ENCODE measurements around the gene GALNT2.

Gene GALNT2

DNA sequence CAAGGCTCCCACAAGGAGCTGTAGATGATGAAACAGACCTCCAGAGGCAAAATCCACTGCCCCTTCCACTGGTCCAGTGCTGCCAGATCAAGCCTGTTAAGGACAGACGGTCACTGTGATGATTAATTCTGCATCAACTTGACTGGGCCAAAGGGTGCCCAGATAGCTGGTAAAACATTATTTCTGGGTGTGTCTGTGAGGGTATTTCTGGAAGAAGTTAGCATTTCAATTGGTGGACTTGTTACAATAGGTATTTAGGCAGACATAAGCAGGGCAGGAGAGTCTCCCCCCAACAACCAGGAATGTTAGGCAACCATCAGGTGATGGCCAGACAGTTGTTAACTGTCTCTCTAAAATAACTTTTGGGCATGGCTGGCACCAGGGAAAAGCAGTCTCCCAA is 40.9 kb upstream of the GALNT2 start:
- DNase-seq (ENCODE audit: low spot score) = no peak
- H2AK5ac ChIP-seq (ENCODE audit: low read depth, low read length) = no peak overlapping the region

DNA sequence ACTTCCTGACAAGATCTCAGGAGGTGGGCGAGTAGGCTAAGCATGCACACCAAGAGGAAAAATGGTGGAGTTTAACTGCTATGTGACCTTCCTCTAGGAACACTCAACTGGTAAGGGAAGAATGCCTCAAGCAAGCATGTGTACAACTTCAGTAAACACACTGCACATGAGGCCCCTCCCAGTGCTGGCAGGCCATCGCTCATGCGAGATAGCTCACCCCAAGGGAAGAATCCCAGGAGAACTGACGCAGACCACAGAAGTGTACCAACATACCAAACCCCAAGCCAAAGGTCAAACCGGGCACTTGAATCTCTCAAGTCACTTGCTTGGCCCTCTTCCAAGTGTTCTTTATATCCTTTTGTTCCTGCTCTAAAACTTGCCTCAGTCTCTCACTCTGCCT is 40.5 kb upstream of the GALNT2 start:
- Histone ChIP-seq H2BK120ac (ENCODE audit: low read depth, low read length) (no peak overlapping the region), H2AK5ac (ENCODE audit: low read depth, low read length) (no peak overlapping the region)

More for the DNA sequence above, 40.9 kb upstream of the GALNT2 start:
- H4K8ac ChIP-seq (ENCODE audit: low read depth, low read length) = no peak overlapping the region
- no peak overlapping the region for H4K91ac ChIP-seq (ENCODE audit: low read depth, low read length, poor library complexity)
- no peak overlapping the region for H2AFZ ChIP-seq (ENCODE audit: low read length)
- H3K36me3 ChIP-seq (replicated peaks in 1 of 2; ENCODE audit: control insufficient read depth in 2 of 2, insufficient read depth in 2 of 2, low read length in 2 of 2) = no peaks in the 10 kb centered on the region
- no peak overlapping the region for H2BK120ac ChIP-seq (ENCODE audit: low read depth, low read length)
- no peaks in the 10 kb centered on the region for H3K9me3 ChIP-seq (replicated peaks in 1 of 2; ENCODE audit: control insufficient read depth in 2 of 2, insufficient read depth in 1 of 2, low read depth in 1 of 2, low read length in 2 of 2)
- no CpG with 5 or more reads among the region's 1 CpG for WGBS, 2 donors (ENCODE audit: extremely low coverage in 2 of 2, insufficient read length in 2 of 2, insufficient replicate concordance in 1 of 2)
- H3K79me1 ChIP-seq (ENCODE audit: low read depth, low read length) = no peaks in the 10 kb centered on the region
- no peak overlapping the region for H2BK12ac ChIP-seq (ENCODE audit: low read length)
- H3K23ac ChIP-seq (ENCODE audit: low read depth, low read length, poor library complexity) = no peak overlapping the region
- H3K18ac ChIP-seq (ENCODE audit: low read length) = no peak overlapping the region
- H3K4ac ChIP-seq (ENCODE audit: low read length) = no peak overlapping the region
- no peak overlapping the region for H2BK5ac ChIP-seq (ENCODE audit: low read length)
- H3K4me1 ChIP-seq (ENCODE audit: control insufficient read depth in 2 of 2, insufficient read depth in 1 of 2, low read depth in 1 of 2, low read length in 2 of 2) = peaks cover 0 to 1% of the 10 kb centered on the region in 2 donors
- peaks cover 0 to 7% (median 4%) of the 10 kb centered on the region in 3 experiments for H3K27me3 ChIP-seq (ENCODE audit: control insufficient read depth in 3 of 3, insufficient read depth in 3 of 3, low read depth in 1 of 3, low read length in 3 of 3)
- H2BK15ac ChIP-seq (ENCODE audit: low read length) = no peak overlapping the region
- H3K4me2 ChIP-seq (ENCODE audit: insufficient read depth, low read length, poor library complexity, severe bottlenecking) = no peak overlapping the region
- H3K27ac ChIP-seq (replicated peaks; ENCODE audit: low read length) = no peak overlapping the region
- peak overlapping the region; percentile 5 for H3K9ac ChIP-seq (ENCODE audit: low read depth, low read length, poor library complexity)
- H3K14ac ChIP-seq (ENCODE audit: low read length) = no peak overlapping the region
- no peak overlapping the region for H3K4me3 ChIP-seq (ENCODE audit: low read length in 2 of 2)

DNA sequence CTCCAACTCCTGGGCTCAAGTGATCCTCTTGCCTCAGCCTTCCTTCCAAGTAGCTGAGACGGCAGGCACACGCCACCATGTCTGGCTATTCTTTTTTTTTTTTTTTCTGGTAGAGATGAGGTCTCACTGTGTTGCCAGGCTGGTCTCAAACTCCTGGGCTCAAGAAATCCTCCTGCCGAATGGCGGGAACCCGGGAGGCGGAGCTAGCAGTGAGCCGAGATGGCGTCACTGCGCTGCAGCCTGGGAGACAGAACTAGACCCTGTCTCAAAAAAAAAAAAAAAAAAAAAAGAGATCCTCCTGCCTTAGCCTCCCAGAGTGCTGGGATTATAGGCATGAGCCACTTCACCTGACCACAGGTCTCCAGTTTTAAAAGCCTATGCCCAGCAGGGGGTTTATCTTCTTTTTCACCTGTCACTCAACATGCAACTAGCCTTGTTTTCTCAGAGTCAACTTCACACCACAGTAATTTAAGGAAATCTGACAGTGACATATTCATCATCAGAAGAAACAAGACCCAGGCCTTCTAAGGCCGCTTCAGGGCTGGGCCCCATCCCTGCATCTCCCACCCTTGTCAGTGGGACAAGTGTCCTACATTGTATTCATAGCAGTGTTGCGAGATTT is 38.3 kb upstream of the GALNT2 start:
- Histone ChIP-seq H2BK120ac (ENCODE audit: low read depth, low read length) (no peak overlapping the region), H2AFZ (ENCODE audit: low read length) (no peak overlapping the region), H3K4me3 (ENCODE audit: low read length in 2 of 2) (no peak overlapping the region), H4K8ac (ENCODE audit: low read depth, low read length) (no peak overlapping the region), H3K27me3 (ENCODE audit: control insufficient read depth in 3 of 3, insufficient read depth in 3 of 3, low read depth in 1 of 3, low read length in 3 of 3) (no peaks in the 10 kb centered on the region), H3K36me3 (replicated peaks in 1 of 2; ENCODE audit: control insufficient read depth in 2 of 2, insufficient read depth in 2 of 2, low read length in 2 of 2) (no peaks in the 10 kb centered on the region), H3K23ac (ENCODE audit: low read depth, low read length, poor library complexity) (no peak overlapping the region), H3K4me1 (ENCODE audit: control insufficient read depth in 2 of 2, insufficient read depth in 1 of 2, low read depth in 1 of 2, low read length in 2 of 2) (peaks cover 0 to 1% of the 10 kb centered on the region in 2 donors), H3K18ac (ENCODE audit: low read length) (no peak overlapping the region), H2AK5ac (ENCODE audit: low read depth, low read length) (no peak overlapping the region), H3K9ac (ENCODE audit: low read depth, low read length, poor library complexity) (no peak overlapping the region), H3K79me1 (ENCODE audit: low read depth, low read length) (no peaks in the 10 kb centered on the region), H3K4me2 (ENCODE audit: insufficient read depth, low read length, poor library complexity, severe bottlenecking) (no peak overlapping the region), H3K4ac (ENCODE audit: low read length) (no peak overlapping the region), H2BK15ac (ENCODE audit: low read length) (no peak overlapping the region), H3K27ac (replicated peaks; ENCODE audit: low read length) (no peak overlapping the region), H3K9me3 (replicated peaks in 1 of 2; ENCODE audit: control insufficient read depth in 2 of 2, insufficient read depth in 1 of 2, low read depth in 1 of 2, low read length in 2 of 2) (no peaks in the 10 kb centered on the region), H2BK5ac (ENCODE audit: low read length) (no peak overlapping the region), H4K91ac (ENCODE audit: low read depth, low read length, poor library complexity) (no peak overlapping the region), H2BK12ac (ENCODE audit: low read length) (no peak overlapping the region), H3K14ac (ENCODE audit: low read length) (no peak overlapping the region)
- no CpG with 5 or more reads among the region's 11 CpGs for WGBS, 2 donors (ENCODE audit: extremely low coverage in 2 of 2, insufficient read length in 2 of 2, insufficient replicate concordance in 1 of 2)
- DNase-seq (ENCODE audit: low spot score) = no peak

More for the DNA sequence above, 40.5 kb upstream of the GALNT2 start:
- H3K4me1 ChIP-seq (ENCODE audit: control insufficient read depth in 2 of 2, insufficient read depth in 1 of 2, low read depth in 1 of 2, low read length in 2 of 2) = peaks cover 0 to 1% of the 10 kb centered on the region in 2 donors
- H2BK15ac ChIP-seq (ENCODE audit: low read length) = no peak overlapping the region
- no CpG with 5 or more reads among the region's 5 CpGs for WGBS, 2 donors (ENCODE audit: extremely low coverage in 2 of 2, insufficient read length in 2 of 2, insufficient replicate concordance in 1 of 2)
- H4K91ac ChIP-seq (ENCODE audit: low read depth, low read length, poor library complexity) = no peak overlapping the region
- DNase-seq (ENCODE audit: low spot score) = no peak
- no peak overlapping the region for H2BK12ac ChIP-seq (ENCODE audit: low read length)
- no peak overlapping the region for H3K4ac ChIP-seq (ENCODE audit: low read length)
- no peaks in the 10 kb centered on the region for H3K79me1 ChIP-seq (ENCODE audit: low read depth, low read length)
- no peak overlapping the region for H2AFZ ChIP-seq (ENCODE audit: low read length)
- no peaks in the 10 kb centered on the region for H3K9me3 ChIP-seq (replicated peaks in 1 of 2; ENCODE audit: control insufficient read depth in 2 of 2, insufficient read depth in 1 of 2, low read depth in 1 of 2, low read length in 2 of 2)
- no peak overlapping the region for H3K23ac ChIP-seq (ENCODE audit: low read depth, low read length, poor library complexity)
- no peak overlapping the region for H3K14ac ChIP-seq (ENCODE audit: low read length)
- H3K9ac ChIP-seq (ENCODE audit: low read depth, low read length, poor library complexity) = peak overlapping the region; percentile 5
- no peak overlapping the region for H2BK5ac ChIP-seq (ENCODE audit: low read length)
- no peak overlapping the region for H3K4me2 ChIP-seq (ENCODE audit: insufficient read depth, low read length, poor library complexity, severe bottlenecking)
- peaks cover 0 to 7% (median 4%) of the 10 kb centered on the region in 3 experiments for H3K27me3 ChIP-seq (ENCODE audit: control insufficient read depth in 3 of 3, insufficient read depth in 3 of 3, low read depth in 1 of 3, low read length in 3 of 3)
- no peak overlapping the region for H4K8ac ChIP-seq (ENCODE audit: low read depth, low read length)
- H3K36me3 ChIP-seq (replicated peaks in 1 of 2; ENCODE audit: control insufficient read depth in 2 of 2, insufficient read depth in 2 of 2, low read length in 2 of 2) = no peaks in the 10 kb centered on the region
- H3K18ac ChIP-seq (ENCODE audit: low read length) = no peak overlapping the region
- no peak overlapping the region for H3K4me3 ChIP-seq (ENCODE audit: low read length in 2 of 2)
- no peak overlapping the region for H3K27ac ChIP-seq (replicated peaks; ENCODE audit: low read length)

- Histone ChIP-seq H3K4ac (ENCODE audit: low read length) (no peak overlapping the region), H3K9ac (ENCODE audit: low read depth, low read length, poor library complexity) (no peak overlapping the region), H3K4me2 (ENCODE audit: insufficient read depth, low read length, poor library complexity, severe bottlenecking) (no peak overlapping the region), H2BK12ac (ENCODE audit: low read length) (no peak overlapping the region), H2AFZ (ENCODE audit: low read length) (no peak overlapping the region), H2AK5ac (ENCODE audit: low read depth, low read length) (no peak overlapping the region), H3K18ac (ENCODE audit: low read length) (no peak overlapping the region), H2BK5ac (ENCODE audit: low read length) (no peak overlapping the region), H3K27me3 (ENCODE audit: control insufficient read depth in 3 of 3, insufficient read depth in 3 of 3, low read depth in 1 of 3, low read length in 3 of 3) (no peaks in the 10 kb centered on the region), H2BK15ac (ENCODE audit: low read length) (no peak overlapping the region), H3K4me1 (ENCODE audit: control insufficient read depth in 2 of 2, insufficient read depth in 1 of 2, low read depth in 1 of 2, low read length in 2 of 2) (peaks cover 0 to 1% of the 10 kb centered on the region in 2 donors), H3K9me3 (replicated peaks in 1 of 2; ENCODE audit: control insufficient read depth in 2 of 2, insufficient read depth in 1 of 2, low read depth in 1 of 2, low read length in 2 of 2) (no peaks in the 10 kb centered on the region), H4K8ac (ENCODE audit: low read depth, low read length) (no peak overlapping the region), H3K4me3 (ENCODE audit: low read length in 2 of 2) (no peak overlapping the region), H3K14ac (ENCODE audit: low read length) (no peak overlapping the region), H4K91ac (ENCODE audit: low read depth, low read length, poor library complexity) (no peak overlapping the region), H3K23ac (ENCODE audit: low read depth, low read length, poor library complexity) (no peak overlapping the region), H3K79me1 (ENCODE audit: low read depth, low read length) (no peaks in the 10 kb centered on the region), H3K36me3 (replicated peaks in 1 of 2; ENCODE audit: control insufficient read depth in 2 of 2, insufficient read depth in 2 of 2, low read length in 2 of 2) (no peaks in the 10 kb centered on the region), H3K27ac (replicated peaks; ENCODE audit: low read length) (no peak overlapping the region), H2BK120ac (ENCODE audit: low read depth, low read length) (no peak overlapping the region)
- no peak for DNase-seq (ENCODE audit: low spot score)
- WGBS, 2 donors (ENCODE audit: extremely low coverage in 2 of 2, insufficient read length in 2 of 2, insufficient replicate concordance in 1 of 2) = no CpG with 5 or more reads among the region's 14 CpGs
These were observed 37.6 kb upstream of the GALNT2 start for GRCh38 chr1:230029244-230029941.

Data from neuronal stem cell (in vitro differentiated cells).